ENCODE results near the gene GALNT15.

Gene GALNT15

GRCh38 chr3:16234281-16234680 is 59.8 kb downstream of the GALNT15 start:
- no peak overlapping the region for H3K4me3 ChIP-seq (ENCODE audit: low read depth, low read length)
- TF ChIP-seq CTCF (IDR thresholded peaks at IDR 0.05; ENCODE audit: insufficient read depth, low read length, missing control alignments), result no peak
- POLR2A ChIA-PET, result no interaction called here
- CTCF ChIA-PET, result interaction anchor here (0.7 to 2.1 kb wide), 5 partner anchors 9 to 419 kb away, joined by 3 to 8 read pairs (median 3); no protein-coding TSS in a partner anchor
- no peak for DNase-seq (ENCODE audit: low read depth, low spot score)

GRCh38 chr3:16236030-16236639 is 61.7 kb downstream of the GALNT15 start:
- no peak for DNase-seq (ENCODE audit: low read depth, low spot score)
- ChIA-PET CTCF (interaction anchor here (1.4 kb wide), 1 partner anchor 187 kb away, joined by 5 read pairs; no protein-coding TSS in a partner anchor), POLR2A (no interaction called here)
- no peak overlapping the region for H3K4me3 ChIP-seq (ENCODE audit: low read depth, low read length)
- no peak for TF ChIP-seq CTCF (IDR thresholded peaks at IDR 0.05; ENCODE audit: insufficient read depth, low read length, missing control alignments)

GRCh38 chr3:16236856-16237393 is 62.4 kb downstream of the GALNT15 start:
- ChIA-PET CTCF (interaction anchor here (0.7 to 1.4 kb wide), 2 partner anchors 63 to 188 kb away, joined by 3 to 5 read pairs; partner anchors contain the start of gene GALNT15), POLR2A (interaction anchor here (1.0 kb wide), 1 partner anchor 18 kb away, joined by 3 read pairs; no protein-coding TSS in a partner anchor)
- DNase-seq (ENCODE audit: low read depth, low spot score), result no peak
- no peak for TF ChIP-seq CTCF (IDR thresholded peaks at IDR 0.05; ENCODE audit: insufficient read depth, low read length, missing control alignments)
- no peak overlapping the region for H3K4me3 ChIP-seq (ENCODE audit: low read depth, low read length)

- no peak overlapping the region for H3K4me3 ChIP-seq (ENCODE audit: low read depth, low read length)
- no peak for DNase-seq (ENCODE audit: low read depth, low spot score)
- CTCF ChIA-PET, result no interaction called here
- POLR2A ChIA-PET, result no interaction called here
- TF ChIP-seq CTCF (IDR thresholded peaks at IDR 0.05; ENCODE audit: insufficient read depth, low read length, missing control alignments), result no peak
Observed at GRCh38 chr3:16239086-16239770, 64.7 kb downstream of the GALNT15 start.

GRCh38 chr3:16239780-16240179 is 65.3 kb downstream of the GALNT15 start:
- CTCF ChIA-PET, result interaction anchor here (1.7 kb wide), 1 partner anchor 424 kb away, joined by 4 read pairs; no protein-coding TSS in a partner anchor
- no peak for DNase-seq (ENCODE audit: low read depth, low spot score)
- POLR2A ChIA-PET, result no interaction called here
- no peak overlapping the region for H3K4me3 ChIP-seq (ENCODE audit: low read depth, low read length)
- no peak for TF ChIP-seq CTCF (IDR thresholded peaks at IDR 0.05; ENCODE audit: insufficient read depth, low read length, missing control alignments)

Data from AG04449 (cell line).